Activated CD4-positive, CD25-positive, alpha-beta regulatory T cell (primary cell): Measurements from ENCODE around the gene TMEM190.

Experiments used
- DNase-seq, 4 experiments: peaks; one replicate each; lab custom pipeline; 2025; lab: John Stamatoyannopoulos, UW

Gene TMEM190

DNA sequence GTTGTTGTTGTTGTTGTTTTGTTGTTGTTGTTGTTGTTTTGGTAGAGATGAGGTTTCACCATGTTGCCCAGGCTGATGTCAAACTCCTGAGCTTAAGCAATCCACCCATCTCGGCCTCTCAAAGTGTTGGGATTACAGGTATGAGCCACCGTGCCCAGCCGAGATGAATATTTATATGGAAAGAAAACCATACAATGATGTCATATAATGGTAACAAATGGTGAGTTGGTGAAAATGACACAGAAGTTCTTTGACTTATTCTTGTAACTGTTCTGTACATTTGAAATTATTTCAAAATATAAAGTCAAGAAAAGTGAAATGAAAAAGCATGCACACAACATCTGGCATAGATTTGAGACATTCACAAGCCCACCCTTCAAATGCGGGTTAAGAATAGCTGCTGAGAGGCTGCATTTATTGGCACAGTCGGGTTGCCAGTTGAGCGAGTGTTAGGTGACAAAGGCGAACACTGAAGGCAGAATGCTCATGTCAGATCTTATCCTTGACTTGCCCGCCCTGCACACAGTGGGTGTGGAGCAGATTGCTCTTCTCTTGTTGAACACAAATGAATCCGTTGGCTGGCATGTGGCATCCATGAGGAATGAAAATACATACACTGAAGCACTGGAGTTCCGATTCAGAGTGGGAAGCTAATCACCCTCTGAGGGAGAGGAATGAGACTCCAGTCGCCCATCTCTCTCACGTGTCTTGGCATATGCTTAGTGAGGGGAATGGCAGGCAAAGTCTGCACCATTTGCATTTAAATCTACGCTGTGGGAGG lies 46.8 kb downstream of the TMEM190 start:
- no peak for DNase-seq

DNA sequence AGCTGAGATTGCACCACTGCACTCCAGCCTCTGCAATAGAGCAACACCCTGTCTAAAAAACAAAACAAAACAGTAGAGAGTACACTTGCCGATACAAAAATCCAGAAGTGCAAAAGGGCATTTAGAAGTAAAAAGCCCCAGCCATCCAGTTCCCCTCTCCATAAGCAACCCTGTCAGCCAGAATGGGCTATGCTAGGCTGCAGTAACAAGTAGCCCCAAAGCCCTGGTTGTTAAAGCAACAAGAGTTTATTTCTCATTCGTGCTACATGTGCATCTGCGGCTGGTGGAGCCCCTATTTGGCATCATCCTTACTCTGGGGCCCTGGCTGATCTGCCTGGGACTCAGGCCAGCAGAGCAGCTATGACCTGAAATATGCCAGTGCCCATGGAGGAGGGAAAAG lies 47.9 kb downstream of the TMEM190 start:
- DNase-seq: no peak

- no peak for DNase-seq
Measured at GRCh38 chr19:55426042-55426441, 49.4 kb downstream of the TMEM190 start.
